Endothelial cell of umbilical vein (primary cell): ENCODE results near the gene SNAP23. TPM values are rescaled to one million over a fixed set of nuclear protein-coding genes. Genes with fewer than 3 reads are reported as not detected.
"Not testable (repeated sequence)": the region's sequence is repeated elsewhere in the genome, so short reads cannot be mapped to it uniquely, and the experiment has no call there.

Experiments
- BruUV-seq: library from RNA; stranded (reverse); fragments of 400-500 nt; replicated peaks from 2 replicates; lab custom pipeline; 2021; lab: Mats Ljungman, UMichigan
- CTCF ChIA-PET: fragments of 300-600, 350-600 bp; sonication (Branson Sonifier 250); formaldehyde crosslinking; loops from one replicate; lab custom pipeline; 2021; ENCODE audit warnings: antibody characterized with exemption, inconsistent platforms; lab: Charles Lee
- POLR2A ChIA-PET: fragments of 300-600, 350-600 bp; sonication (Branson Sonifier 250); formaldehyde crosslinking; loops from one replicate; lab custom pipeline; 2021; ENCODE audit warnings: antibody characterized with exemption, inconsistent platforms; lab: Charles Lee
- DNase-seq: peaks from one replicate; pipeline ENCODE4 v3.0.0-alpha.2; 2011; ENCODE audit warnings: low read depth, low spot score
- FAIRE-seq: peaks from 2 replicates; lab custom pipeline; 2011; peaks lifted over from hg19 to GRCh38; lab: Jason Lieb, UNC
- H2AFZ ChIP-seq: 2 replicates; pipeline ENCODE4 v1.6.0; 2012; ENCODE audit warnings: low read depth, low read length, control low read depth, inconsistent platforms
- H3K27ac ChIP-seq: 2 replicates; pipeline ENCODE4 v1.5.1; 2011; ENCODE audit warnings: low read depth, mild to moderate bottlenecking, control low read depth, low read length, moderate library complexity; ENCODE audit not compliant: insufficient read depth
- H3K27me3 ChIP-seq, 2 experiments: 2 replicates each; pipeline versions ENCODE4 v1.6.0 to v1.6.1; 2011; ENCODE audit warnings: low read length in 2 of 2, mixed read lengths in 1 of 2; ENCODE audit not compliant: control insufficient read depth in 2 of 2, insufficient read depth in 2 of 2
- H3K36me3 ChIP-seq, 2 experiments: 2 replicates in 1 of 2; 3 replicates in 1 of 2; pipeline ENCODE4 v1.5.1; 2011; ENCODE audit warnings: low read length in 2 of 2, mild to moderate bottlenecking in 1 of 2, moderate library complexity in 1 of 2; ENCODE audit not compliant: control insufficient read depth in 2 of 2, insufficient read depth in 2 of 2; ENCODE audit errors: extremely low read depth in 1 of 2
- H3K4me1 ChIP-seq: 3 replicates; pipeline ENCODE4 v1.5.1; 2011; ENCODE audit warnings: mild to moderate bottlenecking, low read length; ENCODE audit not compliant: control insufficient read depth, insufficient read depth; ENCODE audit errors: extremely low read depth
- H3K4me2 ChIP-seq: 2 replicates; pipeline ENCODE4 v1.6.1; 2011; ENCODE audit warnings: low read length, control low read depth, mixed read lengths; ENCODE audit not compliant: insufficient read depth
- H3K4me3 ChIP-seq, 3 experiments: fragments of 200-600 bp in 1 of 3; sonication (generic), shearing (Covaris generic) in 1 of 3; replicated peaks in 1 of 3; 2 replicates each; pipeline ENCODE4 v1.5.1; 2011 to 2016; ENCODE audit warnings: control low read depth in 3 of 3, low read length in 3 of 3, mild to moderate bottlenecking in 2 of 3, inconsistent platforms in 1 of 3, low read depth in 1 of 3, moderate library complexity in 1 of 3; ENCODE audit not compliant: insufficient read depth in 1 of 3
- H3K79me2 ChIP-seq: 2 replicates; pipeline ENCODE4 v1.6.0; 2012; ENCODE audit warnings: low read length, inconsistent platforms; ENCODE audit not compliant: control insufficient read depth, insufficient read depth
- H3K9ac ChIP-seq: replicated peaks from 2 replicates; pipeline ENCODE3; 2011; ENCODE audit warnings: low read length, control low read depth; ENCODE audit not compliant: insufficient read depth; ENCODE audit errors: extremely low read depth
- H3K9me1 ChIP-seq: replicated peaks from 3 replicates; pipeline ENCODE4 v1.6.0; 2011; ENCODE audit warnings: mild to moderate bottlenecking, low read length; ENCODE audit not compliant: control insufficient read depth, insufficient read depth; ENCODE audit errors: extremely low read depth
- H3K9me3 ChIP-seq: replicated peaks from 2 replicates; pipeline ENCODE4 v1.5.1; 2012; ENCODE audit warnings: low read length, inconsistent platforms; ENCODE audit not compliant: control insufficient read depth, insufficient read depth
- H4K20me1 ChIP-seq: replicated peaks from 2 replicates; pipeline ENCODE3; 2011; ENCODE audit warnings: mild to moderate bottlenecking, low read length; ENCODE audit not compliant: control insufficient read depth, insufficient read depth; ENCODE audit errors: extremely low read depth
- EZH2 ChIP-seq: IDR thresholded peaks from 2 replicates; pipeline ENCODE4 v1.6.1; 2012; ENCODE audit warnings: borderline replicate concordance, low read depth, mild to moderate bottlenecking, moderate library complexity, low read length, inconsistent platforms; ENCODE audit not compliant: severe bottlenecking
- FOS ChIP-seq: IDR thresholded peaks from 2 replicates; pipeline ENCODE4 v1.6.1; 2011; ENCODE audit warnings: mild to moderate bottlenecking, low read length, moderate library complexity, borderline replicate concordance; ENCODE audit not compliant: insufficient read depth
- GATA2 ChIP-seq: IDR thresholded peaks from 2 replicates; pipeline ENCODE4 v1.7.0; 2011; ENCODE audit warnings: low read depth, mild to moderate bottlenecking, moderate library complexity, mixed read lengths, low read length; ENCODE audit not compliant: insufficient read length, insufficient read depth
- JUN ChIP-seq: IDR thresholded peaks from 2 replicates; pipeline ENCODE4 v1.6.1; 2011; ENCODE audit warnings: borderline replicate concordance, low read depth; ENCODE audit not compliant: insufficient read length, insufficient read depth
- MYC ChIP-seq: IDR thresholded peaks from one replicate; pipeline ENCODE4 v1.6.1; 2011; ENCODE audit warnings: mild to moderate bottlenecking, low read depth, low read length
- POLR2A ChIP-seq: IDR thresholded peaks from 2 replicates; pipeline ENCODE4 v1.6.1; 2012; ENCODE audit warnings: low read depth, mild to moderate bottlenecking, control low read depth, low read length
- POLR2AphosphoS5 ChIP-seq: IDR thresholded peaks from 2 replicates; pipeline ENCODE4 v1.6.1; 2012; ENCODE audit warnings: low read depth, mild to moderate bottlenecking, control low read depth, low read length, moderate library complexity; ENCODE audit not compliant: insufficient read depth
- dilution Hi-C: fragments of 300-500 bp; cut with MboI; formaldehyde crosslinking; loops from one replicate; pipeline ENCODE4 v1.15.0; 2019; ENCODE audit warnings: low sequenced_read_pairs; ENCODE audit not compliant: extremely low pct_ligation_motif_present
- intact Hi-C: fragments of 100-400 bp; cut with micrococcal nuclease; formaldehyde crosslinking; loops from one replicate; pipeline ENCODE4 v1.10.0; 2022
- polyA plus RNA-seq, 4 experiments: library from polyadenylated mRNA; depleted of rRNA in 3 of 4; stranded (reverse) in 3 of 4; unstranded in 1 of 4; fragments of >200 nt; gene quantifications; 2 replicates each; pipeline versions ENCODE4 v1.2.1 to v1.2.3, GENCODE V29; 2011 to 2012; ENCODE audit warnings: missing spikeins in 1 of 4
- total RNA-seq: library from RNA; stranded (reverse); gene quantifications from 2 replicates; pipeline ENCODE4 v1.2.3, GENCODE V29; 2021
- TF ChIP-seq, protein P1 (sequence below): IDR thresholded peaks from 2 replicates; pipeline ENCODE4 v1.6.1; 2011; ENCODE audit not compliant: insufficient read depth, insufficient read length
- TF ChIP-seq, protein P2 (sequence below), 2 donors: IDR thresholded peaks; 1 replicate in 1 of 2; 2 replicates in 1 of 2; pipeline ENCODE4 v1.5.1; 2011; ENCODE audit warnings: low read length in 2 of 2, mild to moderate bottlenecking in 2 of 2, moderate library complexity in 2 of 2, control low read depth in 1 of 2, inconsistent platforms in 1 of 2, low read depth in 1 of 2; ENCODE audit not compliant: insufficient read depth in 1 of 2; ENCODE audit errors: extremely low read depth in 1 of 2

Gene SNAP23
- total and polyA plus RNA-seq, 2 donors (not counting 3 experiments of a cell fraction or from before 2014, with no cell fraction given): 141 to 152 TPM

DNA sequence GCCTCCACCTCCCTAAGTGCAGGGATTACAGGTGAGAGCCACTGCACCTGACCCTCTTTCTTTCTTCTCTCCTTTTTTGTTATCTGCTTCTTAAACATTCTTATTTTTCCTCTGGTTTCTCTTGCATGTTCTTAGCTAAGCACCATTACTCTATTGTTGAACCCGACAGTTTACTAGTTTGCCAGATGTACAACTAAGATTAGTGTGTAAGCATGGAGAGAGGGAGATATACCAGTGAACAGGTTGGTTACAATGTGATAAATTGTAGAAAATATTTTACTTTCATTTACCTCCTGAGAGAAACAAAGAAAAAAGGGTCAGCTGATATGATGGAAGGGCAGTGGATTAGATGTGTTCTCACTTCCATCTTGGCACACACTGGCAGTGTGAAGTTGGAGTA is 58.1 kb downstream of the SNAP23 start:
- H3K4me2 ChIP-seq: no peak overlapping the region
- peaks cover 5% of the 10 kb centered on the region for H4K20me1 ChIP-seq
- peaks cover 70% of the 10 kb centered on the region for H3K79me2 ChIP-seq
- DNase-seq: no peak
- CTCF ChIA-PET: no interaction called here
- H3K4me1 ChIP-seq: peaks cover 6% of the 10 kb centered on the region
- H3K9ac ChIP-seq: no peak overlapping the region
- no peaks in the 10 kb centered on the region for H3K9me3 ChIP-seq
- POLR2A ChIA-PET: no interaction called here
- FAIRE-seq: no peak
- H3K27me3 ChIP-seq: no peaks in the 10 kb centered on the region
- H3K27ac ChIP-seq: no peak overlapping the region
- dilution Hi-C loops (no loop called here), intact Hi-C loops (no loop called here)
- H2AFZ ChIP-seq: no peak overlapping the region
- TF ChIP-seq JUN (no peak), EZH2 (no peak), FOS (no peak), GATA2 (no peak), POLR2A (no peak), POLR2AphosphoS5 (no peak), MYC (no peak)
- TF ChIP-seq, protein P1, sequence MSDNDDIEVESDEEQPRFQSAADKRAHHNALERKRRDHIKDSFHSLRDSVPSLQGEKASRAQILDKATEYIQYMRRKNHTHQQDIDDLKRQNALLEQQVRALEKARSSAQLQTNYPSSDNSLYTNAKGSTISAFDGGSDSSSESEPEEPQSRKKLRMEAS: no peak
- TF ChIP-seq, protein P2, sequence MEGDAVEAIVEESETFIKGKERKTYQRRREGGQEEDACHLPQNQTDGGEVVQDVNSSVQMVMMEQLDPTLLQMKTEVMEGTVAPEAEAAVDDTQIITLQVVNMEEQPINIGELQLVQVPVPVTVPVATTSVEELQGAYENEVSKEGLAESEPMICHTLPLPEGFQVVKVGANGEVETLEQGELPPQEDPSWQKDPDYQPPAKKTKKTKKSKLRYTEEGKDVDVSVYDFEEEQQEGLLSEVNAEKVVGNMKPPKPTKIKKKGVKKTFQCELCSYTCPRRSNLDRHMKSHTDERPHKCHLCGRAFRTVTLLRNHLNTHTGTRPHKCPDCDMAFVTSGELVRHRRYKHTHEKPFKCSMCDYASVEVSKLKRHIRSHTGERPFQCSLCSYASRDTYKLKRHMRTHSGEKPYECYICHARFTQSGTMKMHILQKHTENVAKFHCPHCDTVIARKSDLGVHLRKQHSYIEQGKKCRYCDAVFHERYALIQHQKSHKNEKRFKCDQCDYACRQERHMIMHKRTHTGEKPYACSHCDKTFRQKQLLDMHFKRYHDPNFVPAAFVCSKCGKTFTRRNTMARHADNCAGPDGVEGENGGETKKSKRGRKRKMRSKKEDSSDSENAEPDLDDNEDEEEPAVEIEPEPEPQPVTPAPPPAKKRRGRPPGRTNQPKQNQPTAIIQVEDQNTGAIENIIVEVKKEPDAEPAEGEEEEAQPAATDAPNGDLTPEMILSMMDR (IDR thresholded peaks at IDR 0.05; ENCODE audit: extremely low read depth in 1 of 2, insufficient read depth in 1 of 2, low read depth in 1 of 2, low read length in 2 of 2): no peak
- no TSS peak for BruUV-seq
- no peak overlapping the region for H3K4me3 ChIP-seq
- no peaks in the 10 kb centered on the region for H3K9me1 ChIP-seq
- H3K36me3 ChIP-seq: no peaks in the 10 kb centered on the region

DNA sequence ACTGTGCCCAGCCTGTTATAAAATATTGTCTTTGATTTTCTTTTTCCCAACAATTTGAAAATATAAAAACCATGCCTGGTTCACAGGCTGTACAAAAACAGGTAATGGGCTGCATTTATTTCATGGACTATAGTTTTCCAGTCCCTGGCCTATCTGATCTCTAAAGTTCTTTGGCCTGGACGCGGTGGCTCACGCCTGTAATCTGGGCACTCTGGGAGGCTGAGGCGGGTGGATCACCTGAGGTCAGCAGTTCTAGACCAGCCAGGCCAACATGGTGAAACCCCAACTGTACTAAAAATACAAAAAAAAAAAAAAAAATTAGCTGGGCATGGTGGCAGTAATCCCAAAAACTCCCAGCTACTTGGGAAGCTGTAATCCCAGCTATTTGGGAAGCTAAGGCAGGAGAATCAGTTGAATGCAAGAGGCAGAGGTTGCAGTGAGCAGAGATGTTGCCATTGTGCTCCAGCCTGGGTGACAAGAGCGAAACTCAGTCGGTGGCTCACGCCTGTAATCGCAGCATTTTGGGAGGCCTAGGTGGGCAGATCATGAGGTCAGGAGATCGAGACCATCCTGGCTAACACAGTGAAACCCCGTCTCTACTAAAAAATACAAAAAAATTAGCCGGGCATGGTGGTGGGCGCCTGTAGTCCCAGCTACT is 61.2 kb downstream of the SNAP23 start:
- BruUV-seq, dilution Hi-C loops, H3K36me3 ChIP-seq: not testable (repeated sequence)

More for the DNA sequence above, 61.2 kb downstream of the SNAP23 start:
- H3K9ac ChIP-seq, H3K9me1 ChIP-seq, H4K20me1 ChIP-seq, H3K9me3 ChIP-seq, H3K27ac ChIP-seq, H3K4me3 ChIP-seq, H3K27me3 ChIP-seq, H2AFZ ChIP-seq, FAIRE-seq, H3K4me1 ChIP-seq, intact Hi-C loops, H3K4me2 ChIP-seq, DNase-seq: not testable (repeated sequence)
- POLR2A ChIA-PET: interaction anchor here (0.6 kb wide), 1 partner anchor 19 kb away, joined by 3 read pairs; the partner anchor contains the start of gene STARD9
- H3K79me2 ChIP-seq: peaks cover 43% of the 10 kb centered on the region
- CTCF ChIA-PET: interaction anchor here (1.5 kb wide), 1 partner anchor 93 kb away, joined by 3 read pairs; no protein-coding TSS in a partner anchor
